IPS-11a (cell line): ENCODE data around the gene HIGD2A.
"Not testable (repeated sequence)": the region's sequence is repeated elsewhere in the genome, so short reads cannot be mapped to it uniquely, and the experiment has no call there.

Experiments
- H3K4me3 ChIP-seq: one replicate; pipeline ENCODE4 v1.5.1; 2013; ENCODE audit warnings: low read depth, low read length, control low read depth

The HIGD2A gene

GRCh38 chr5:176394096-176394495, 5.5 kb downstream of the HIGD2A start:
- no peak overlapping the region for H3K4me3 ChIP-seq

- no peak overlapping the region for H3K4me3 ChIP-seq
These were observed 6.5 kb downstream of the HIGD2A start for GRCh38 chr5:176394881-176395675.

GRCh38 chr5:176396330-176396729, 7.8 kb downstream of the HIGD2A start:
- H3K4me3 ChIP-seq: no peak overlapping the region

GRCh38 chr5:176397736-176398420, 9.3 kb downstream of the HIGD2A start:
- H3K4me3 ChIP-seq: no peak overlapping the region

- no peak overlapping the region for H3K4me3 ChIP-seq
These were observed 12.0 kb downstream of the HIGD2A start for GRCh38 chr5:176400382-176401156.

- H3K4me3 ChIP-seq: no peak overlapping the region
These were observed 13.0 kb downstream of the HIGD2A start for GRCh38 chr5:176401281-176402205.

- no peak overlapping the region for H3K4me3 ChIP-seq
These were observed 17.3 kb downstream of the HIGD2A start for GRCh38 chr5:176405656-176406435.

GRCh38 chr5:176406436-176407052, 18.0 kb downstream of the HIGD2A start:
- H3K4me3 ChIP-seq: no peak overlapping the region

- no peak overlapping the region for H3K4me3 ChIP-seq
These were observed 19.1 kb downstream of the HIGD2A start for GRCh38 chr5:176407456-176408251.

GRCh38 chr5:176408252-176408573, 19.7 kb downstream of the HIGD2A start:
- not testable (repeated sequence) for H3K4me3 ChIP-seq

GRCh38 chr5:176408590-176408989, 20.0 kb downstream of the HIGD2A start:
- H3K4me3 ChIP-seq: no peak overlapping the region

GRCh38 chr5:176409765-176410164, 21.2 kb downstream of the HIGD2A start:
- H3K4me3 ChIP-seq: no peak overlapping the region

- H3K4me3 ChIP-seq: no peak overlapping the region
These were observed 22.1 kb downstream of the HIGD2A start for GRCh38 chr5:176410486-176411180.

- H3K4me3 ChIP-seq: no peak overlapping the region
These were observed 24.1 kb downstream of the HIGD2A start for GRCh38 chr5:176412517-176413254.

GRCh38 chr5:176413255-176413565, 24.7 kb downstream of the HIGD2A start:
- no peak overlapping the region for H3K4me3 ChIP-seq

- H3K4me3 ChIP-seq: no peak overlapping the region
These were observed 25.2 kb downstream of the HIGD2A start for GRCh38 chr5:176413709-176414191.

GRCh38 chr5:176414704-176415103, 26.2 kb downstream of the HIGD2A start:
- H3K4me3 ChIP-seq: no peak overlapping the region
